SK-N-SH treated with all-trans-retinoic acid at 6 μM for 48 hours (cell line): ENCODE measurements around the gene EEFSEC.

Experiments used
- ATAC-seq: fragments of 200-7000 bp; cut with Tn5 transposase; 3 replicates; pipeline ENCODE4 v1.9.1; 2020; ENCODE audit warnings: mild to moderate bottlenecking, moderate library complexity
- ARNTL ChIP-seq: fragments of 450-650 bp; formaldehyde crosslinking; IDR thresholded peaks from 2 replicates; pipeline ENCODE4 v1.5.0; 2020; ENCODE audit warnings: low read depth, mild to moderate bottlenecking, moderate library complexity, borderline replicate concordance
- BACH2 ChIP-seq: fragments of 250-450 bp; sonication (Bioruptor Pico); IDR thresholded peaks from 2 replicates; pipeline ENCODE4 v1.9.0; 2021; ENCODE audit warnings: mild to moderate bottlenecking, borderline replicate concordance
- CREB5 ChIP-seq: fragments of 250-450 bp; sonication (Bioruptor Pico); IDR thresholded peaks from 2 replicates; pipeline ENCODE4 v1.5.1; 2020; ENCODE audit warnings: low read depth, mild to moderate bottlenecking, moderate library complexity
- CSDC2 ChIP-seq: fragments of 250-450 bp; sonication (Bioruptor Pico); IDR thresholded peaks from 2 replicates; pipeline ENCODE4 v1.5.0; 2020; ENCODE audit warnings: mild to moderate bottlenecking, moderate library complexity
- CSRNP3 ChIP-seq: fragments of 250-450 bp; sonication (Bioruptor Pico); IDR thresholded peaks from 2 replicates; pipeline ENCODE4 v1.5.1; 2021; ENCODE audit warnings: mild to moderate bottlenecking, moderate library complexity
- ESRRG ChIP-seq: fragments of 250-450 bp; sonication (Bioruptor Pico); IDR thresholded peaks from 2 replicates; pipeline ENCODE4 v1.6.1; 2021; ENCODE audit warnings: mild to moderate bottlenecking
- GLIS3 ChIP-seq: fragments of 250-450 bp; sonication (Bioruptor Pico); IDR thresholded peaks from 2 replicates; pipeline ENCODE4 v1.5.0; 2020; ENCODE audit warnings: mild to moderate bottlenecking, moderate library complexity
- ISL1 ChIP-seq: fragments of 250-450 bp; sonication (Bioruptor Pico); IDR thresholded peaks from 2 replicates; pipeline ENCODE4 v2.1.2; 2022; ENCODE audit warnings: mild to moderate bottlenecking, moderate library complexity
- OSR1 ChIP-seq: fragments of 250-450 bp; sonication (Bioruptor Pico); IDR thresholded peaks from 2 replicates; pipeline ENCODE4 v1.8.0; 2022; ENCODE audit warnings: moderate library complexity, mild to moderate bottlenecking, inconsistent platforms
- PATZ1 ChIP-seq: fragments of 250-450 bp; sonication (Bioruptor Pico); IDR thresholded peaks from 2 replicates; pipeline ENCODE4 v1.8.0; 2020; ENCODE audit warnings: mild to moderate bottlenecking, moderate library complexity, borderline replicate concordance
- POU6F1 ChIP-seq: fragments of 250-450 bp; sonication (Bioruptor Pico); IDR thresholded peaks from 2 replicates; pipeline ENCODE4 v1.8.0; 2021; ENCODE audit warnings: low read depth, mild to moderate bottlenecking, moderate library complexity, borderline replicate concordance
- PPARA ChIP-seq: fragments of 250-450 bp; sonication (Bioruptor Pico); IDR thresholded peaks from 2 replicates; pipeline ENCODE4 v1.5.0; 2020; ENCODE audit warnings: mild to moderate bottlenecking, borderline replicate concordance
- RARB ChIP-seq: fragments of 250-450 bp; sonication (Bioruptor Pico); IDR thresholded peaks from 2 replicates; pipeline ENCODE4 v1.8.0; 2021; ENCODE audit warnings: mild to moderate bottlenecking, moderate library complexity
- SNAI2 ChIP-seq: fragments of 250-450 bp; sonication (Bioruptor Pico); IDR thresholded peaks from 2 replicates; pipeline ENCODE4 v1.5.0; 2020; ENCODE audit warnings: mild to moderate bottlenecking, moderate library complexity
- TCF4 ChIP-seq: fragments of 250-450 bp; sonication (Bioruptor Pico); IDR thresholded peaks from 2 replicates; pipeline ENCODE4 v1.8.0; 2021; ENCODE audit warnings: mild to moderate bottlenecking, moderate library complexity, borderline replicate concordance
- TOX ChIP-seq: fragments of 250-450 bp; sonication (Bioruptor Pico); IDR thresholded peaks from 2 replicates; pipeline ENCODE4 v1.8.0; 2021; ENCODE audit warnings: mild to moderate bottlenecking, moderate library complexity, borderline replicate concordance
- ZC3H10 ChIP-seq: fragments of 250-450 bp; sonication (Bioruptor Pico); IDR thresholded peaks from 2 replicates; pipeline ENCODE4 v1.5.1; 2021; ENCODE audit warnings: mild to moderate bottlenecking, moderate library complexity
- ZFP3 ChIP-seq: fragments of 250-450 bp; sonication (Bioruptor Pico); IDR thresholded peaks from 2 replicates; pipeline ENCODE4 v1.5.0; 2020; ENCODE audit warnings: mild to moderate bottlenecking, moderate library complexity
- ZFP30 ChIP-seq: fragments of 450-650 bp; formaldehyde crosslinking; IDR thresholded peaks from 2 replicates; pipeline ENCODE4 v1.5.0; 2022; ENCODE audit warnings: mild to moderate bottlenecking, moderate library complexity
- ZNF565 ChIP-seq: fragments of 450-650 bp; formaldehyde crosslinking; conservative IDR thresholded peaks from 2 replicates; pipeline ENCODE4 v1.5.0; 2020; ENCODE audit warnings: low read depth, mild to moderate bottlenecking, moderate library complexity
- ZNF70 ChIP-seq: fragments of 450-650 bp; formaldehyde crosslinking; IDR thresholded peaks from 2 replicates; pipeline ENCODE4 v1.5.0; 2020; ENCODE audit warnings: mild to moderate bottlenecking, moderate library complexity
- ZNF8 ChIP-seq: fragments of 450-650 bp; formaldehyde crosslinking; IDR thresholded peaks from 2 replicates; pipeline ENCODE4 v1.5.0; 2020; ENCODE audit warnings: mild to moderate bottlenecking, moderate library complexity

The EEFSEC gene

GRCh38 chr3:128269796-128270195 is 116.5 kb downstream of the EEFSEC start:
- no peak for ATAC-seq
- TF ChIP-seq ZC3H10 (CRISPR knock-in tag): no peak
- TF ChIP-seq GLIS3 (CRISPR knock-in tag): no peak
- no peak for TF ChIP-seq ARNTL (CRISPR knock-in tag)
- TF ChIP-seq OSR1 (CRISPR knock-in tag): no peak

- TF ChIP-seq CREB5 (no peak), SNAI2 (CRISPR knock-in tag) (no peak), OSR1 (CRISPR knock-in tag) (no peak), TCF4 (CRISPR knock-in tag) (no peak), ESRRG (CRISPR knock-in tag) (no peak), CSDC2 (no peak), ZFP3 (CRISPR knock-in tag) (no peak), ZNF565 (no peak), ISL1 (no peak), RARB (CRISPR knock-in tag) (no peak), BACH2 (CRISPR knock-in tag) (no peak), TOX (CRISPR knock-in tag) (no peak)
- ATAC-seq: no peak
Observed at GRCh38 chr3:128270559-128271492, 117.5 kb downstream of the EEFSEC start.

- no peak; the same call in 2 of the 3 replicates for ATAC-seq
- TF ChIP-seq POU6F1 (CRISPR knock-in tag) (no peak), BACH2 (CRISPR knock-in tag) (no peak), ZNF8 (no peak), TOX (CRISPR knock-in tag) (no peak), SNAI2 (CRISPR knock-in tag) (no peak), PPARA (CRISPR knock-in tag) (no peak), CREB5 (no peak), ZFP30 (CRISPR knock-in tag) (no peak), CSRNP3 (no peak), ZC3H10 (CRISPR knock-in tag) (no peak), ARNTL (CRISPR knock-in tag) (no peak), RARB (CRISPR knock-in tag) (no peak), ZNF70 (no peak), ESRRG (CRISPR knock-in tag) (no peak), CSDC2 (no peak), PATZ1 (CRISPR knock-in tag) (no peak), GLIS3 (CRISPR knock-in tag) (no peak)
Observed at GRCh38 chr3:128271536-128272332, 118.5 kb downstream of the EEFSEC start.
